HCT116 (cell line): ENCODE measurements around the gene CCDC38.
A peak's percentile ranks its signal among the peaks of the same experiment; 100 is the strongest.

Source experiments
- CBX3 ChIP-seq: IDR thresholded peaks from 2 replicates; pipeline ENCODE4 v1.6.1; 2012; ENCODE audit warnings: low read depth
- CTCF ChIP-seq, 3 experiments: fragments of 200-600 bp in 1 of 3; sonication (generic) in 1 of 3; IDR thresholded peaks in 2 of 3; conservative IDR thresholded peaks in 1 of 3; 2 replicates each; pipeline ENCODE4 v1.5.1; 2012 to 2017; ENCODE audit warnings: low read depth in 2 of 3, low read length in 2 of 3, antibody characterized with exemption in 1 of 3, borderline replicate concordance in 1 of 3, control low read depth in 1 of 3, mild to moderate bottlenecking in 1 of 3, mixed read lengths in 1 of 3, mixed run types in 1 of 3, moderate library complexity in 1 of 3; ENCODE audit not compliant: insufficient read depth in 1 of 3
- EGR1 ChIP-seq: IDR thresholded peaks from 2 replicates; pipeline ENCODE4 v1.6.1; 2012; ENCODE audit warnings: low read depth
- EZH2 ChIP-seq: fragments of 200-600 bp; sonication (generic); IDR thresholded peaks from 2 replicates; pipeline ENCODE4 v1.6.1; 2017; ENCODE audit warnings: antibody characterized with exemption, mixed run types
- POLR2A ChIP-seq: IDR thresholded peaks from 2 replicates; pipeline ENCODE4 v1.7.0; 2011; ENCODE audit warnings: borderline replicate concordance; ENCODE audit not compliant: insufficient read depth, insufficient read length; ENCODE audit errors: extremely low read depth
- POLR2AphosphoS5 ChIP-seq: IDR thresholded peaks from 2 replicates; pipeline ENCODE4 v1.6.1; 2011; ENCODE audit warnings: mild to moderate bottlenecking, low read depth, low read length, moderate library complexity
- RAD21 ChIP-seq: IDR thresholded peaks from 2 replicates; pipeline ENCODE4 v1.6.1; 2012; ENCODE audit warnings: low read depth, mild to moderate bottlenecking
- REST ChIP-seq: IDR thresholded peaks from 2 replicates; pipeline ENCODE4 v1.6.1; 2012; ENCODE audit warnings: low read depth
- SIN3A ChIP-seq: IDR thresholded peaks from 2 replicates; pipeline ENCODE4 v1.6.1; 2012; ENCODE audit warnings: low read depth
- ZFX ChIP-seq: fragments of 450-650 bp; IDR thresholded peaks from 2 replicates; pipeline ENCODE4 v1.6.1; 2017

- peak; percentile 89 for TF ChIP-seq POLR2AphosphoS5
- TF ChIP-seq ZFX: peak; percentile 85
- peak; percentile 91 for TF ChIP-seq SIN3A
- TF ChIP-seq REST: no peak
- TF ChIP-seq CBX3: peak; percentile 75
- peak in 2 of 3 experiments; percentile 4 to 23; a peak in 1 of 6 replicates for TF ChIP-seq CTCF (IDR thresholded peaks at IDR 0.05 in 2 of 3, conservative IDR thresholded peaks at IDR 0.05 in 1 of 3; ENCODE audit: borderline replicate concordance in 1 of 3, insufficient read depth in 1 of 3, low read depth in 2 of 3, low read length in 2 of 3)
- no peak for TF ChIP-seq RAD21
- TF ChIP-seq EGR1: peak; percentile 60
- no peak for TF ChIP-seq EZH2
- peak; percentile 52 for TF ChIP-seq POLR2A
Measured at GRCh38 chr12:95858451-95859343, 83.7 kb downstream of the CCDC38 start, which contains the start of gene SNRPF.
